HepG2 (cell line): ENCODE data around the gene TJAP1. TPM values are rescaled to one million over a fixed set of nuclear protein-coding genes. Genes with fewer than 3 reads are reported as not detected.
A peak's percentile ranks its signal among the peaks of the same experiment; 100 is the strongest.

Source experiments
- DPF2 ChIP-seq: sonication (generic); formaldehyde crosslinking; IDR thresholded peaks from 2 replicates; pipeline ENCODE4 v1.4.0; 2020; ENCODE audit warnings: mild to moderate bottlenecking, low read depth, missing genetic modification reagents, borderline replicate concordance
- DZIP1 ChIP-seq: sonication (generic); formaldehyde crosslinking; IDR thresholded peaks from 2 replicates; pipeline ENCODE4 v1.5.0; 2020; ENCODE audit warnings: mild to moderate bottlenecking, missing genetic modification reagents
- GRHL1 ChIP-seq: sonication (generic); formaldehyde crosslinking; conservative IDR thresholded peaks from 2 replicates; pipeline ENCODE4 v1.8.0; 2022; ENCODE audit warnings: missing genetic modification reagents
- HNRNPL ChIP-seq: fragments of 200-400 bp; formaldehyde crosslinking; IDR thresholded peaks from 2 replicates; pipeline ENCODE4 v1.6.1; 2017; ENCODE audit warnings: mild to moderate bottlenecking, low read depth, low read length
- MED8 ChIP-seq: sonication (generic); formaldehyde crosslinking; IDR thresholded peaks from 2 replicates; pipeline ENCODE4 v1.8.1; 2023; ENCODE audit warnings: mild to moderate bottlenecking, missing genetic modification reagents; ENCODE audit not compliant: insufficient replicate concordance
- MTA1 ChIP-seq: sonication (generic); formaldehyde crosslinking; IDR thresholded peaks from 2 replicates; pipeline ENCODE4 v1.4.0; 2020; ENCODE audit warnings: missing genetic modification reagents, mild to moderate bottlenecking, borderline replicate concordance
- NRL ChIP-seq: sonication (generic); formaldehyde crosslinking; IDR thresholded peaks from 2 replicates; pipeline ENCODE4 v1.5.0; 2020; ENCODE audit warnings: missing genetic modification reagents, mild to moderate bottlenecking, moderate library complexity, borderline replicate concordance
- PHB2 ChIP-seq: fragments of 450-650 bp; IDR thresholded peaks from 2 replicates; pipeline ENCODE4 v1.6.1; 2018; ENCODE audit not compliant: partially characterized antibody
- POLR2G ChIP-seq: fragments of 200-400 bp; formaldehyde crosslinking; IDR thresholded peaks from 2 replicates; pipeline ENCODE4 v1.6.1; 2018; ENCODE audit warnings: mild to moderate bottlenecking, low read depth, low read length, moderate library complexity
- SRY ChIP-seq: sonication (generic); formaldehyde crosslinking; IDR thresholded peaks from 2 replicates; pipeline ENCODE4 v1.8.0; 2022; ENCODE audit warnings: mild to moderate bottlenecking, missing genetic modification reagents
- TRIM22 ChIP-seq: fragments of 450-650 bp; IDR thresholded peaks from 2 replicates; pipeline ENCODE4 v1.6.1; 2017
- ZNF224 ChIP-seq: sonication (generic); formaldehyde crosslinking; IDR thresholded peaks from 2 replicates; pipeline ENCODE4 v1.5.0; 2020; ENCODE audit warnings: mild to moderate bottlenecking, missing genetic modification reagents
- ZNF232 ChIP-seq: sonication (generic); formaldehyde crosslinking; IDR thresholded peaks from 2 replicates; pipeline ENCODE4 v1.4.0; 2020; ENCODE audit warnings: missing genetic modification reagents, borderline replicate concordance
- ZNF281 ChIP-seq: sonication (generic); formaldehyde crosslinking; IDR thresholded peaks from 2 replicates; pipeline ENCODE4 v1.4.0; 2020; ENCODE audit warnings: missing genetic modification reagents, borderline replicate concordance
- ZNF343 ChIP-seq: sonication (generic); formaldehyde crosslinking; IDR thresholded peaks from 2 replicates; pipeline ENCODE4 v1.4.0; 2020; ENCODE audit warnings: mild to moderate bottlenecking, missing genetic modification reagents
- ZNF558 ChIP-seq: sonication (generic); formaldehyde crosslinking; IDR thresholded peaks from 2 replicates; pipeline ENCODE4 v1.9.0; 2022; ENCODE audit warnings: mild to moderate bottlenecking, missing genetic modification reagents, borderline replicate concordance
- polyA plus RNA-seq, 8 experiments: library from polyadenylated mRNA; depleted of rRNA in 3 of 8; stranded (reverse) in 7 of 8; unstranded in 1 of 8; fragments of >200 nt; fragmentation: Illumina TruSeq in 4 of 8; extraction: Trizol in 4 of 8; gene quantifications; 2 replicates each; pipeline versions ENCODE4 v1.2.1 to v1.2.3, GENCODE V29; 2011 to 2016; ENCODE audit warnings: low read depth in 4 of 8, missing spikeins in 1 of 8, mixed read lengths in 1 of 8; ENCODE audit not compliant: insufficient read depth in 1 of 8
- total RNA-seq, 5 experiments: library from RNA; depleted of rRNA; stranded (reverse); fragments of >200 nt; fragmentation: Illumina TruSeq; extraction: Trizol; gene quantifications; 2 replicates each; pipeline ENCODE4 v1.2.3, GENCODE V29; 2016; ENCODE audit warnings: low read depth in 1 of 5

The TJAP1 gene
- total and polyA plus RNA-seq, 2 of the 13 experiments (the other 11 are each of a cell fraction or from before 2014, with no cell fraction given), result 15.7 to 41.6 TPM

GRCh38 chr6:43510827-43511163 lies 33.4 kb downstream of the TJAP1 start (continued):
- TF ChIP-seq MTA1 (CRISPR knock-in tag), result 0 out of 2 replicates have a peak, but pooled peaks have one; percentile 1
- TF ChIP-seq DPF2 (CRISPR knock-in tag), result no peak
- TF ChIP-seq ZNF343 (CRISPR knock-in tag), result 0 out of 2 replicates have a peak, but pooled peaks have one; percentile 63
- 0 out of 2 replicates have a peak, but pooled peaks have one; percentile 2 for TF ChIP-seq SRY (CRISPR knock-in tag)
- TF ChIP-seq NRL (CRISPR knock-in tag), result peak; percentile 43; the same call in 1 of the 2 replicates
- no peak for TF ChIP-seq ZNF558 (CRISPR knock-in tag)
- peak; percentile 9; the same call in 1 of the 2 replicates for TF ChIP-seq POLR2G
- TF ChIP-seq ZNF232 (CRISPR knock-in tag), result no peak
- TF ChIP-seq ZNF224 (CRISPR knock-in tag), result 0 out of 2 replicates have a peak, but pooled peaks have one; percentile 74
- TF ChIP-seq PHB2, result no peak
- TF ChIP-seq HNRNPL, result 0 out of 2 replicates have a peak, but pooled peaks have one; percentile 28
- peak; percentile 13 for TF ChIP-seq MED8
- 0 out of 2 replicates have a peak, but pooled peaks have one; percentile 34 for TF ChIP-seq DZIP1 (CRISPR knock-in tag)
- no peak for TF ChIP-seq TRIM22
- no peak for TF ChIP-seq GRHL1 (CRISPR knock-in tag)
- TF ChIP-seq ZNF281 (CRISPR knock-in tag), result peak; percentile 10; the same call in 1 of the 2 replicates
